Kidney epithelial cell (primary cell): ENCODE measurements around the gene ERGIC1. TPM values are rescaled to one million over a fixed set of nuclear protein-coding genes. Genes with fewer than 3 reads are reported as not detected.
"Not testable (repeated sequence)": the region's sequence is repeated elsewhere in the genome, so short reads cannot be mapped to it uniquely, and the experiment has no call there.

Experiments used
- DNase-seq: peaks from one replicate; pipeline ENCODE4 v3.0.0-alpha.2; 2010; ENCODE audit warnings: low read depth
- H3K27me3 ChIP-seq: 2 replicates; pipeline ENCODE4 v1.6.0; 2011; ENCODE audit warnings: low read length; ENCODE audit not compliant: control insufficient read depth, insufficient read depth
- H3K36me3 ChIP-seq: 2 replicates; pipeline ENCODE4 v1.5.1; 2011; ENCODE audit warnings: low read length; ENCODE audit not compliant: control insufficient read depth, insufficient read depth
- H3K4me3 ChIP-seq: 2 replicates; pipeline ENCODE4 v1.5.1; 2011; ENCODE audit warnings: low read depth, mild to moderate bottlenecking, control low read depth, low read length
- total RNA-seq: library from RNA; depleted of rRNA; stranded (reverse); fragments of >200 nt; gene quantifications from 2 replicates; pipeline ENCODE4 v1.2.3, GENCODE V29; 2015
- TF ChIP-seq, protein P1 (sequence below): IDR thresholded peaks from 2 replicates; pipeline ENCODE4 v1.5.1; 2011; ENCODE audit warnings: mild to moderate bottlenecking, moderate library complexity, low read length, control low read depth, inconsistent platforms; ENCODE audit not compliant: insufficient read depth, poor library complexity, severe bottlenecking

The ERGIC1 gene
- total RNA-seq, 1 donor from 2014 or later, result 183 TPM

DNA sequence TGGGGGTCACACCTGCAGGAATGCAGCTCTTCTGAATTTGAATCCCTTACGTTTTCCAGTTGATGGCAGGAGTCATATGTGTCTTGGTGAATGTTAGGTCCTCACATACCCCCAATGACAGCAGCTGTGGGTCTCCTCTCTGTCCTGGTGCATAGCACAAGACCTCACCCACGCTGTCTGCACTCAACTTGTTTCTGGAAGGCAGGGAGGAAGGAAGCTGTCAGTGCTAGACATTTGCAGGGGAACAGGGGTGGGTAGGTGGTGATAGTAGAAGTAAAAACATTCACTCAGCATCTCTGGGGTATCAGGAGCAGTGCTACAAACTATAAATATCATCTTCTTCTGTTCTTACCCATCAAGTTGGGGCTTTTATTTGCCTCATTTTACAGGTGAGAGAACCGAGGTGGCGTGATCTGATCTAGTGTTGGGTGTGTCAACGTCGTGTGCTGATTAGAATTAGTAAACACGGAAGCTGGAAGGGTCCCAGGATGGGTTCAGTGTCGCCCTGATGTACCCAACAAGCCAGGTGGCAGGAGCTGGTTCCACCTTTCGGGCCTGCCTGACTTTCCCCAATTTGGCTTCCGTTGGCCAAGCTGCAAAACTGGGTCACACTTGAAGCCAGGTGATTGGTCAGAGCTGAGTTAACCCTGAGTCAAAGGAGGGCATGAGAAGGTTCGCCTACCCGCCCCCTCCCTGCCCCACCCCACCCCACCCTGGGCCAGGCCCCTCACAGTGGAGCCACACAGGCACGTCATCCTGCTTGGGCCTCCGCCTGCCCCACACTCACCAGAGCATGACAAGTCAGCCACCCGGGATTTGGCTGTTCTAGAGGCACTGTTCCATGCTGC, 15.8 kb downstream of the ERGIC1 start:
- no peak for DNase-seq
- TF ChIP-seq, protein P1, sequence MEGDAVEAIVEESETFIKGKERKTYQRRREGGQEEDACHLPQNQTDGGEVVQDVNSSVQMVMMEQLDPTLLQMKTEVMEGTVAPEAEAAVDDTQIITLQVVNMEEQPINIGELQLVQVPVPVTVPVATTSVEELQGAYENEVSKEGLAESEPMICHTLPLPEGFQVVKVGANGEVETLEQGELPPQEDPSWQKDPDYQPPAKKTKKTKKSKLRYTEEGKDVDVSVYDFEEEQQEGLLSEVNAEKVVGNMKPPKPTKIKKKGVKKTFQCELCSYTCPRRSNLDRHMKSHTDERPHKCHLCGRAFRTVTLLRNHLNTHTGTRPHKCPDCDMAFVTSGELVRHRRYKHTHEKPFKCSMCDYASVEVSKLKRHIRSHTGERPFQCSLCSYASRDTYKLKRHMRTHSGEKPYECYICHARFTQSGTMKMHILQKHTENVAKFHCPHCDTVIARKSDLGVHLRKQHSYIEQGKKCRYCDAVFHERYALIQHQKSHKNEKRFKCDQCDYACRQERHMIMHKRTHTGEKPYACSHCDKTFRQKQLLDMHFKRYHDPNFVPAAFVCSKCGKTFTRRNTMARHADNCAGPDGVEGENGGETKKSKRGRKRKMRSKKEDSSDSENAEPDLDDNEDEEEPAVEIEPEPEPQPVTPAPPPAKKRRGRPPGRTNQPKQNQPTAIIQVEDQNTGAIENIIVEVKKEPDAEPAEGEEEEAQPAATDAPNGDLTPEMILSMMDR, result no peak

DNA sequence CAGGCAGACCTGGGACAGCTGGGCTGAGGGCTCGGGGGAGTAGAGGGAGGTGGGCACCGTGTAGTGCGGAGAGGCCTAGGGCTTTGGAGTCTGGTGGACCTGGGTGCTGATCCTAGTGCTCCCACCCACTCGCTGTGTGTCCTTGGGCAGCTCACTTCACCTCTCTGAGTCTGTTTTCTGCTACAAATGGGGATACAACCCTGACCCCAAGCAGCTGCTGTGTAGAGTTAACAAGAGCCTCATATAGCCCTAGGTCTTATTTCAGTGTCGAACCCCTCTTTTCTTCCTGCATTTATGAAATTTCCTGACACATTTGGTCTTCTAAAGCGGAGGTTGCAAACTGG, 16.4 kb downstream of the ERGIC1 start:
- DNase-seq, result no peak
- TF ChIP-seq, protein P1, result no peak
- H3K27me3 ChIP-seq, result no peaks in the 10 kb centered on the region
- H3K36me3 ChIP-seq, result no peaks in the 10 kb centered on the region
- H3K4me3 ChIP-seq, result no peak overlapping the region

More for the DNA sequence above, 15.8 kb downstream of the ERGIC1 start:
- Histone ChIP-seq H3K27me3 (no peaks in the 10 kb centered on the region), H3K4me3 (no peak overlapping the region), H3K36me3 (no peaks in the 10 kb centered on the region)

DNA sequence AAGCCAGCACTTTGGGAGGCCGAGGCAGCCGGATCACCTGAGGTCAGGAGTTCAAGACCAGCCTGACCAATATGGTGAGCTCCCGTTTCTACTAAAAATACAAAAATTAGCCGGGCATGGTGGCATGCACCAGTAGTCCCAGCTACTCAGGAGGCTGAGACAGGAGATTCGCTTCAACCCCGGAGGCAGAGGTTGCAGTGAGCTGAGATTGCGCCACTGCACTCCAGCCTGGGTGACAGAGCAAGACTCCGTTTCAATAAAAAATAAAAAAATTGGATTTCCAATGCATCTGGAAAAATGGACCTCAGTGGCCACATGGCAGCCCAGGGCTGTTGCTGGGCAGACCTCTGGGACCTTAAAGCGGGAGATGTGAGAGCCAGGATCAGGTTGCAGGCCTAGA, 17.2 kb downstream of the ERGIC1 start:
- not testable (repeated sequence) for H3K4me3 ChIP-seq, DNase-seq, H3K27me3 ChIP-seq, H3K36me3 ChIP-seq

DNA sequence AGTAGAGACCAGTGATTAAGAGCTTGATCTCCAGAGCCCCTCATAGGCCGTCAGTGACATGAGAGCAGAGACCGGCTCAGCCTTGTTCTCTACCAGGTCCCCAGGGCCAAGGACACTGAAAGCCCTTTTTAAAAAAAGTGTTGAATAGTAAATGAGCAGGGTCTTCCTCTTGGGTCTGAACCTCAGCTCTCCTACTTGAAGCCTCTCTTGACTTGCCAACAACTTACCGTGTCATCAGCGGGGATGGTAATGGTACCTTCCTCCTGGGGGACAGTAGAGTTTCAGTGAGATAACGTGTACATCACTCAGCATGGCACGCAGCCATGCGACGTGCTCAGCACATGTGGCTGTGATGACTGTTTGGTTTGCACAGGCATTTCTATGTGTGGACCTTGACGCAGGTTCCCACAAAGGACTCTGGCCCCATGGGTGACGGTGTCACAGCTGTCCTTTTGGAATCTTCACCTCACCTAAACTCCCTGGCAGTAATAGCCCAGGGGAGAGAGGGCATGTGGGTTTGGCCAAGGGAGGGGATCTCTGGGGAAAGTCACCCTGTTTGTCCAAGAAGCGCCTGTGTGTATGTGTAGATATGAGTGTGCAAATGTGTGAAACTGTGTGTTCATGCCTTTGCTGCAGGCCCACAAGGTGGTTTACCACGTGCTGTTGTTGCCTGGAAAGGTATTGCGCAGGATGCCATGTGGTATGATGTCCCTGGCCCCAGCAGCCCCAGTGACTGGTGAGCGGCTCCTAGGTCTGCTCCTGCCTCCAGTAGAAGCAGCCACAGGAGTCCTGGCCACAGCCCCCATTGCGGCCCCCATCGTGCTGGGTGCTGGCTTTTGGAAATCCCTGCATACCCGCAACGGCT, 18.7 kb downstream of the ERGIC1 start:
- TF ChIP-seq, protein P1, result no peak
- no peaks in the 10 kb centered on the region for H3K36me3 ChIP-seq

DNA sequence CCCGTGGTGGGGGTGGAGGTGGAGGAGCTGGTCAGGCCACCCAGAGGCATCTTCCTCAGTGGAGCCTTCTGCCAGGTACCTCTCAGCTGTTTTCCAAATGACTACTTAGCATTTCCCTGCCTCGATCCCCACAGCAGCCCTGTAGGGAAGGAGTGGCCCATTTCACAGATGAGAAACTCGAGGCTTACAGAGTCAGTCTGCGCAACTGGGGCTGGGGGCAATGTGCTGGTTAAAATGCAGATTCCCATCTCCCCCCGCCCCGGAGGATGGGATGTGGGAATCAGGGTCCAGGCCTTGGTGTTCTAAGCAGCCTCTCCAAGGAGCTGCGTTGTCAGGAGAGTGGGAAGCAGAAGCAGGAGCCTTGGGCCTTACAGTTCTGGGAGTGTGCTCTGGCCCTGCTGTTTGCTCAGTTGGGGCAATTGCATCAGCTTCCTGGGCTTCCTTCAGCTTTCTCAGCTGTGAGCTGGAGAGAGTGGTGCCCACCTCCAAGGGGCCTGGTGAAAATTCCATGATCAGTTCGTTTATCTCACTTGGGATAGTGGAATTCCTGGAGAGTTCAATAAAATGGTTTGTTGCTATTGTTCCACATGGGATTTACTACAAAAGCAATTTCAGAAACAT, 19.4 kb downstream of the ERGIC1 start:
- H3K4me3 ChIP-seq, result no peak overlapping the region
- H3K27me3 ChIP-seq, result no peaks in the 10 kb centered on the region
- no peak for DNase-seq
- H3K36me3 ChIP-seq, result no peaks in the 10 kb centered on the region
- TF ChIP-seq, protein P1, result no peak

More for the DNA sequence above, 18.7 kb downstream of the ERGIC1 start:
- Histone ChIP-seq H3K27me3 (no peaks in the 10 kb centered on the region), H3K4me3 (no peak overlapping the region)
- no peak for DNase-seq

DNA sequence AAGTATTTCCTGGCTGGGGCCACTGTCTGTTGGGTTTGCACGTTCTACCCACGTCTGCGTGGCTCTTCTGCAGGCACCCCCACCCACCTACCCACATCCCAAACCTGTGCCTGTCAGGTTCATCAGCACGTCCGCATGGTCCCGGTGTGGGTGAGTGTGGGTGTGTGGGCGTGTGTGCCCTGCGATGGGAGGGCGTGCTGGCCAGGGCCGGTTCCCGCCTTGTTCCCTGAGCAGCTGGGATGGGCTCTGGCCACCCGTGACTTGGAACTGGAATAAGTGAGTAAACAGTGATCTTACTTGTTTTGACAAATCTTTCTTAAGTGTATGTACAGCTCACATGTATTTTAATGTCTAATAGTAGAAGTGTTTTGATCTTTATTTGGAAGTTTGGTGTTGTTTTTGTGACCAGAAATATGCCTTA, 20.4 kb downstream of the ERGIC1 start:
- no peak for DNase-seq
- no peaks in the 10 kb centered on the region for H3K27me3 ChIP-seq
- H3K36me3 ChIP-seq, result no peaks in the 10 kb centered on the region
- H3K4me3 ChIP-seq, result no peak overlapping the region
- TF ChIP-seq, protein P1, result no peak
